Pancreas (tissue), 10 donors: ENCODE data around the gene DLX1. TPM values are rescaled to one million over a fixed set of nuclear protein-coding genes. Genes with fewer than 3 reads are reported as not detected.
A peak's percentile ranks its signal among the peaks of the same experiment; 100 is the strongest.

Experiments used
- ATAC-seq, 4 donors: fragments of 200-7000 bp; cut with Tn5 transposase; one replicate each; pipeline versions ENCODE4 v1.8.0 to v1.9.1; 2020; ENCODE audit warnings: mild to moderate bottlenecking in 4 of 4, moderate library complexity in 4 of 4
- DNase-seq, 6 donors: peaks; one replicate each; pipeline ENCODE4 v3.0.0-alpha.2; 2020
- FAIRE-seq: peaks from 2 replicates; lab custom pipeline; 2012; peaks lifted over from hg19 to GRCh38; lab: Jason Lieb, UNC
- H3K27ac ChIP-seq, 4 donors: fragments of 200-600 bp; sonication (generic); 1 replicate in 3 of 4; 2 replicates in 1 of 4; pipeline versions ENCODE4 v1.5.0 to v1.8.0; 2020
- H3K27me3 ChIP-seq, 4 donors: fragments of 200-600 bp; one replicate each; pipeline ENCODE4 v1.8.0; 2021
- H3K36me3 ChIP-seq, 3 donors: fragments of 200-600 bp; sonication (generic) in 1 of 3; one replicate each; pipeline versions ENCODE4 v1.5.0 to v1.8.0; 2020 to 2021
- H3K4me1 ChIP-seq, 3 donors: fragments of 200-600 bp; one replicate each; pipeline ENCODE4 v1.8.0; 2021
- H3K4me3 ChIP-seq, 4 donors: fragments of 200-600 bp; sonication (generic) in 2 of 4; one replicate each; pipeline versions ENCODE4 v1.5.0 to v1.8.0; 2020 to 2021
- H3K9me3 ChIP-seq, 4 donors: fragments of 200-600 bp; one replicate each; pipeline ENCODE4 v1.8.0; 2021
- CTCF ChIP-seq, 4 donors: fragments of 200-600 bp; sonication (generic) in 3 of 4; IDR thresholded peaks; one replicate each; pipeline versions ENCODE4 v1.5.0 to v1.8.0; 2021; ENCODE audit warnings: antibody characterized with exemption in 4 of 4
- WGBS, 2 donors: extraction: QIAGEN DNeasy Blood & Tissue Kit; methylation state at CpG; one replicate each; pipeline ENCODE4 v1.1.7; 2013; 5-methylcytosine and 5-hydroxymethylcytosine counted together
- intact Hi-C, 3 donors: fragments of 100-400 bp; cut with DNase I; formaldehyde crosslinking; loops; one replicate each; pipeline versions ENCODE4 v1.11.1 to v1.14.2; 2022
- polyA plus RNA-seq, 2 donors: library from polyadenylated mRNA; stranded (reverse); fragments of 200-250 nt; gene quantifications; one replicate each; pipeline ENCODE4 v1.2.3, GENCODE V29; 2013
- total RNA-seq, 6 donors: library from RNA; stranded (reverse); fragmentation: NEBNext Ultra II Directional in 4 of 6; extraction: Animal tissue kit (Norgen Biotek cat#: 25700) in 4 of 6; gene quantifications; one replicate each; pipeline versions ENCODE4 v1.2.1 to v1.2.4, GENCODE V29; 2021 to 2023
- donor health status: healthy with polysubstance abuse.
- donor health status: DM: no; HTN: no; CAD: no; lungs with moderate emphysema.
- donor health status: DM: no; HTN: no; CAD: no.
- donor health status: control.
- donor health status: control.
- donor health status: Bipolar disorder and iron deficiency.
- donor health status: DM: yes; HTN: yes; CAD: no.
- donor health status: DM: no; HTN: no; CAD: no.
- donor health status: DM: no; HTN: no; CAD: no.
- donor health status: DM: yes; HTN: yes; CAD: no.

The DLX1 gene
- total and polyA plus RNA-seq, 8 donors, result 0.15 to 0.26 (median 0.25) TPM; not detected in 5

DNA sequence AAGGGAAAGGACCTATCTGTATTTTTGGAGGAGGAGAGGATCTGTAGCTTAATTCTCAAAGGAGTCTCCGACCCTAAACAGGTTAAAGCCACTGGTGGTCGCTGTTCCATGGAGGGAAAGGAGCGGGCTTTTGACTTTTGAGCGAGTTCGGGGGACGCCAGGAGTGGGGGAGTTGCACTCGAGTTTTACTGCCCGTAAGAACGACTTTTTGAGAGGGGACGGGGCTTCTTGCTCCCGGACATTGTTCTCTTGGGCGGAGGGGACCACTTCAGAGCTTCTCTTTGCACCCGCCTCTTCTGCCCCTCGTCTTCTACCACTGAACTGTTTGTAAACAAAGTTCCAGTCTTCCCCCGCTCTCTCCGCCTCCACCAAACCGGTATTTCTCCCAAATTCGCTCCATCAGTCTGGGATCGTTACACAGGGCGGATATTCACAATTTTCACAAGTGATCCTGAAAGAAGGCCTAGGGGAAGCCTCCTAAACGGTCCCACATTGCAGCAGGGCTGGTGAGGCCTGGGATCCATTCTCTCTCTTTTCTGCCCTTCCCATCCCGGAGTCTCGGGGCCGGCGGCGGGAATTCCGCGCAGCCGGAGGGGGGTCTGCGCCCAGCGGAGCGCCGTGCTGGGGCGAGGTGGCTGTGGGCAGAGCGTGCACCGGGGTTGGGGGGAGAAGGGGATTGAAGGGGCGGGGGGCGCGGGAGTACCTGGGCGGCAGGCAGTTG, 10.8 kb downstream of the DLX1 start:
- ATAC-seq (peak in 2 of 4 donors; percentile 3 to 4), FAIRE-seq (no peak), DNase-seq (no peak)
- TF ChIP-seq CTCF (IDR thresholded peaks at IDR 0.05), result no peak
- WGBS, 2 donors, result 10 to 13% methylated on average over 38 to 39 of the region's 40 CpGs
- Histone ChIP-seq H3K27ac (no peak overlapping the region), H3K4me3 (peak overlapping the region in 1 of 4 donors; percentile 46), H3K9me3 (no peaks in the 10 kb centered on the region), H3K4me1 (peaks cover 8 to 25% (median 10%) of the 10 kb centered on the region in 3 donors), H3K27me3 (peaks cover 12 to 75% (median 18%) of the 10 kb centered on the region in 4 donors), H3K36me3 (no peaks in the 10 kb centered on the region)
- intact Hi-C loops, result no loop called here

- FAIRE-seq, result no peak
- peak in 1 of 6 donors; percentile 67 for DNase-seq
These were observed 11.6 kb downstream of the DLX1 start for GRCh38 chr2:172096626-172097547.

GRCh38 chr2:172097557-172098131, 12.3 kb downstream of the DLX1 start:
- Histone ChIP-seq H3K27me3 (peaks cover 12 to 69% (median 21%) of the 10 kb centered on the region in 4 donors), H3K27ac (no peak overlapping the region), H3K4me1 (peaks cover 8 to 31% (median 10%) of the 10 kb centered on the region in 3 donors), H3K36me3 (no peaks in the 10 kb centered on the region), H3K4me3 (no peak overlapping the region), H3K9me3 (no peaks in the 10 kb centered on the region)
- no peak for ATAC-seq
- intact Hi-C loops, result no loop called here
- no peak for DNase-seq
- 39 to 41% methylated on average over 9 of the region's 9 CpGs for WGBS, 2 donors
- no peak for FAIRE-seq
- TF ChIP-seq CTCF (IDR thresholded peaks at IDR 0.05), result no peak

More at GRCh38 chr2:172096626-172097547, 11.6 kb downstream of the DLX1 start:
- Histone ChIP-seq H3K36me3 (no peaks in the 10 kb centered on the region), H3K4me3 (peak overlapping the region in 2 of 4 donors; percentile 11 to 28), H3K9me3 (no peaks in the 10 kb centered on the region), H3K4me1 (peaks cover 8 to 25% (median 10%) of the 10 kb centered on the region in 3 donors), H3K27me3 (peaks cover 14 to 74% (median 21%) of the 10 kb centered on the region in 4 donors), H3K27ac (no peak overlapping the region)
- no peak for TF ChIP-seq CTCF (IDR thresholded peaks at IDR 0.05)
- intact Hi-C loops, result no loop called here
- peak in 3 of 4 donors; percentile 14 to 25 (median 22) for ATAC-seq
- WGBS, 2 donors, result 5 to 6% methylated on average over 44 to 55 of the region's 55 CpGs

DNA sequence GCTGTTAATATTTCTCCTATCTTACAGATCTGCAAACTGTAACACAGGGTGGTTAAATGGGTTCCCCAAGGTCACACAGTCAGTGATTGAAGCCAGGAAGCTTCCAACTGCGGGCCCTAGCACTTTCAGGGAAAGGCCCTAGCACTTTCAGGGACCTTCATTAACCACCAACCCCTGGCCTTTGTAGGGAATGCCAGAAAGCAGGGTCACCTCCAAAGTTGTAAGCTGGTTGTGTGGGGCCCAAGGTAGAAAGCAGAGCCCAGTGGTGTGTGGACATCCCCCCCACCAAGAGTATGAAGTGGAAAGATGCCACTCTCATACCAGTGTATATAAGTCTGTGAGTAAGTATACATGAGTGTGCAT, 13.0 kb downstream of the DLX1 start:
- 27 to 28% methylated on average over 1 of the region's 1 CpG for WGBS, 2 donors
- H3K9me3 ChIP-seq, result no peaks in the 10 kb centered on the region
- H3K4me3 ChIP-seq, result no peak overlapping the region
- no peaks in the 10 kb centered on the region for H3K36me3 ChIP-seq
- FAIRE-seq (no peak), ATAC-seq (no peak), DNase-seq (no peak)
- H3K27ac ChIP-seq, result no peak overlapping the region
- peaks cover 7 to 62% (median 19%) of the 10 kb centered on the region in 4 donors for H3K27me3 ChIP-seq
- TF ChIP-seq CTCF (IDR thresholded peaks at IDR 0.05), result no peak
- intact Hi-C loops, result no loop called here
- peaks cover 8 to 36% (median 16%) of the 10 kb centered on the region in 3 donors for H3K4me1 ChIP-seq
